ENCODE measurements around the gene TPM4.

TPM4 gene

DNA sequence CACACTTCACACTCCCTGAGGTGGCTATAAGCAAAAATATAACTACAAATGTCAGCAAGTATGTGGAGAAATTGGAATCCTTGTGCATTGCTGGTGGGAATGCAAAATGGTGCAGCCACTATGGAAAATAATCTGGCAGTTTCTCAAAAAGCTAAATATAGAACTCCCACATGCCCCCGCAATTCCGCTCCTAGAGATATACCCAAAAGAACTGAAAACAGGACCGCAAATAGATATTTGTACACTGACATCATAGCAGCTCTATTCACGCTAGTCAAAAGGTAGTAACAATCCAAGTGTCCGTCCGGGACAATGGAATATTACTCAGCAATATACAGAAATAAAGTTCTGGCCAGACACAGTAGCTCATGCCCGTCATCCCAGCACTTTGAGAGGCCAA is 31.5 kb upstream of the TPM4 start:
- TF ChIP-seq, protein P1, sequence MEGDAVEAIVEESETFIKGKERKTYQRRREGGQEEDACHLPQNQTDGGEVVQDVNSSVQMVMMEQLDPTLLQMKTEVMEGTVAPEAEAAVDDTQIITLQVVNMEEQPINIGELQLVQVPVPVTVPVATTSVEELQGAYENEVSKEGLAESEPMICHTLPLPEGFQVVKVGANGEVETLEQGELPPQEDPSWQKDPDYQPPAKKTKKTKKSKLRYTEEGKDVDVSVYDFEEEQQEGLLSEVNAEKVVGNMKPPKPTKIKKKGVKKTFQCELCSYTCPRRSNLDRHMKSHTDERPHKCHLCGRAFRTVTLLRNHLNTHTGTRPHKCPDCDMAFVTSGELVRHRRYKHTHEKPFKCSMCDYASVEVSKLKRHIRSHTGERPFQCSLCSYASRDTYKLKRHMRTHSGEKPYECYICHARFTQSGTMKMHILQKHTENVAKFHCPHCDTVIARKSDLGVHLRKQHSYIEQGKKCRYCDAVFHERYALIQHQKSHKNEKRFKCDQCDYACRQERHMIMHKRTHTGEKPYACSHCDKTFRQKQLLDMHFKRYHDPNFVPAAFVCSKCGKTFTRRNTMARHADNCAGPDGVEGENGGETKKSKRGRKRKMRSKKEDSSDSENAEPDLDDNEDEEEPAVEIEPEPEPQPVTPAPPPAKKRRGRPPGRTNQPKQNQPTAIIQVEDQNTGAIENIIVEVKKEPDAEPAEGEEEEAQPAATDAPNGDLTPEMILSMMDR (IDR thresholded peaks at IDR 0.05; ENCODE audit: insufficient read depth, low read length, missing control alignments): no peak
- no peak overlapping the region for H3K4me3 ChIP-seq (ENCODE audit: low read depth, low read length)
- POLR2A ChIA-PET: no interaction called here
- no peak for DNase-seq (ENCODE audit: low read depth, low spot score)
- CTCF ChIA-PET: interaction anchor here (0.8 to 3.6 kb wide), 7 partner anchors 11 to 140 kb away, joined by 3 to 11 read pairs (median 4); partner anchors contain the start of gene FAM32A

DNA sequence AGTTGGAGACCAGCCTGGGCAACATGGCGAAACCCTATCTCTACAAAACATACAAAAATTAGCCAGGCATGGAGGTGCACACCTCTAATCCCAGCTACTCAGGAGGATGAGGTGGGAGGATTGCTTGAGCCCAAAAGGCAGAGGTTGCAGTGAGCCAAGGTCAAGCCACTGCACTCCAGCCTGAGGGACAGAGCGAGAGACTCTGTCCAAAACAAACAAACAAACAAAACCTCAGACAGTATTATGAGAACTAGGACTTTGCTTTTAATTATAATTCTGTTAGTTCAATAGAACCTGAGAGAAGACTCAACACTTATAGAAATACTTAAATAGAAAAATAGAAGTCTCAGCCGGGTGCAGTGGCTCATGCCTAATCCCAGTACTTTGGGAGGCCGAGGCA is 31.1 kb upstream of the TPM4 start:
- H3K4me3 ChIP-seq (ENCODE audit: low read depth, low read length): no peak overlapping the region
- TF ChIP-seq, protein P1 (IDR thresholded peaks at IDR 0.05; ENCODE audit: insufficient read depth, low read length, missing control alignments): no peak
- ChIA-PET POLR2A (no interaction called here), CTCF (interaction anchor here (0.5 to 3.6 kb wide), 7 partner anchors 12 to 141 kb away, joined by 3 to 11 read pairs (median 4); partner anchors contain the start of gene FAM32A)
- no peak for DNase-seq (ENCODE audit: low read depth, low spot score)

DNA sequence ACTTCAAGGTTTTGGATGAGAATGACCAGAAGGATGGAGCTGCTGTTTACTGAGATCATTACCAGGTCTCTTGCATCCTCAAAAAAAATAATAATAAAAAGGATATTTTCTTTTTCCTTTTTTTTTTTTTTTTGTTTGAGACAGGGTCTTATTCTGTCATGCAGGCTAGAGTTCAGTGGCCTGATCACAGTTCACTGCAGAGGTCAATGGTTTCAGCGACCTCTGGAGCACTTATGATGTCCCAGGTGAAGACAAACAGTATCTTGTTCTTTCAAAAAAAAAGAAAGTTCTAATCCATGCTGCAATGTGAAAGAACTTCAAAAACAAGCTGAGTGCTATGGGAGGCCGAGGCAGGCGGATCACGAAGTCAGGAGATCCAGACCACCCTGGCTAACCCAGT is 30.4 kb upstream of the TPM4 start:
- DNase-seq (ENCODE audit: low read depth, low spot score): no peak
- H3K4me3 ChIP-seq (ENCODE audit: low read depth, low read length): no peak overlapping the region
- TF ChIP-seq, protein P1 (IDR thresholded peaks at IDR 0.05; ENCODE audit: insufficient read depth, low read length, missing control alignments): no peak
- ChIA-PET POLR2A (no interaction called here), CTCF (interaction anchor here (0.5 to 3.6 kb wide), 7 partner anchors 11 to 140 kb away, joined by 3 to 12 read pairs (median 7); partner anchors contain the start of gene RAB8A)

DNA sequence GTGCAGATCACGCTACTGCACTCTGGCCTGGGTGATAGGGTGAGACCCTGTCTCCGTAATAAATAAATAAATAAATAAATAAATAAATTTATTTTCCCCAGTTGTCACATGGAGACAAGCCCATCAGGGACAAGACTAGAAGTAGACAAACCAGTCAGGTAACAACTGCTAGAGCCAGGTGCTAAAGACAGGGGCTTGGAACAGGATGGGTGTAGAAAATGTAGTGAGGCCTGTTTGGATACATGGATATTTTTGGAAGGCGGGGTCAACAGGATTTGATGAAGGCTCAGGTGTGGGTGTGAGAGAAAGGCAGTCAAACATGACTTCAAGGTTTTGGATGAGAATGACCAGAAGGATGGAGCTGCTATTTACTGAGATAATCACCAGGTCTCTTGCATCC is 27.7 kb upstream of the TPM4 start:
- CTCF ChIA-PET: interaction anchor here (0.7 to 2.0 kb wide), 5 partner anchors 8 to 136 kb away, joined by 3 to 12 read pairs (median 7); partner anchors contain the start of gene FAM32A
- POLR2A ChIA-PET: interaction anchor here (0.6 kb wide), 1 partner anchor 55 kb away, joined by 3 read pairs; no protein-coding TSS in a partner anchor
- no peak overlapping the region for H3K4me3 ChIP-seq (ENCODE audit: low read depth, low read length)
- TF ChIP-seq, protein P1 (IDR thresholded peaks at IDR 0.05; ENCODE audit: insufficient read depth, low read length, missing control alignments): no peak
- no peak for DNase-seq (ENCODE audit: low read depth, low spot score)

DNA sequence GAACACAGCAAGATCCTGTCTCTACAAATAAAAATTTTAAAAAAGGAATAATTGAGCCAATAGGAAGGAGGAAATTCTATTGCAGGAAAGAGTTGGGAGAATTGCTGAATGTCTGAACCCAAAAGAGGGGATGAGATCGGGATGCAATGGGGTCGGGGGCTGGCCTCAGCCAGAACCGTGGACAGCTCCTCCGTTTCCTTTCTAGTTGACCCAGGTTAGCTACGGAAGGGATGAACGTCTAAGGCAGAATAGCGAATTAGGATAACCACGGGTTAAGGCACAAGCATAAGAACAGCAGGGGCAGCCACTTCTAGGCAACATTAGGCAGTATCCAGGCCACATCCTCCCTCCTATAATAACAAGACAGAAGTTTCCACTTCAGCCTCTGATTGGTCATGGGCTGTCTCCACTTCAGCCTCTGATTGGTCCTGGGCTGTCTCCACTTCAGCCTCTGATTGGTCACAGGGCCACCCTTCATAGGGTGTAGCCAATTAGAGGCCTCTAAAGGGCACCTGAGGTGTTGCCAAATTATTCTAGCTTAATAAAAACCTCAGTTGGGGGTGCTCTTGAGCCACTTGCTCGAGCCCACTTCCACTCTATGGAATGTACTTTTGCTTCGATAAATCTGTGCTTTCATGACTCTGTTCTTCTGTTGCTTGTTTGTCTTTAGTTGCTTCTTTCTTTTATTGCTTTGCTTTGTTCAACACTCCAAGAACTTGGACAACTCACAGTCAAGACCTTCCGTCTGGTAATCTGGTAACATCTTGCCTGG is 24.9 kb upstream of the TPM4 start:
- no peak for DNase-seq (ENCODE audit: low read depth, low spot score)
- POLR2A ChIA-PET: no interaction called here
- TF ChIP-seq, protein P1 (IDR thresholded peaks at IDR 0.05; ENCODE audit: insufficient read depth, low read length, missing control alignments): no peak
- CTCF ChIA-PET: interaction anchor here (0.7 to 3.6 kb wide), 4 partner anchors 9 to 24 kb away, joined by 3 to 21 read pairs (median 4); no protein-coding TSS in a partner anchor
- H3K4me3 ChIP-seq (ENCODE audit: low read depth, low read length): no peak overlapping the region

DNA sequence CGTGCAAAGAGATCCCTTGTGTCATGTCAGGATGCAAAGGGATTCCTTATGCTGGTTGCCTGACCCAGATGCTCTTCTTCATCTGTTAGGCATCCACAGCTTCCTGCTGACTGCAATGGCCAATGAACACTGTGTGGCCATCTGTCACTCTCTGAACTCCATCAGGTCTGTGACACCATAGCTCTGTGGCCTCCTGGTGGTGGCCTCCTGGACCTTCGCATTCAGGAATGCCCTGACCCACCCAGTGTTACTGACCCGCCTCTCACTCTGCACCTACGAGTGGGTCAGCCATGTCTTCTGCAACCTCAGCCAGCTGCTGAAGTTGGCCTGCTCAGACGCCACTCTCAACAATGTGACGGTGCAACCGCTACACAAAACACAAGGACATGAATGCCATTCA is 23.9 kb upstream of the TPM4 start:
- TF ChIP-seq, protein P1 (IDR thresholded peaks at IDR 0.05; ENCODE audit: insufficient read depth, low read length, missing control alignments): no peak
- POLR2A ChIA-PET: interaction anchor here (0.6 kb wide), 1 partner anchor 53 kb away, joined by 3 read pairs; no protein-coding TSS in a partner anchor
- CTCF ChIA-PET: interaction anchor here (0.7 to 3.6 kb wide), 2 partner anchors 9 to 11 kb away, joined by 3 to 21 read pairs; no protein-coding TSS in a partner anchor
- DNase-seq (ENCODE audit: low read depth, low spot score): no peak
- H3K4me3 ChIP-seq (ENCODE audit: low read depth, low read length): no peak overlapping the region
